GM19025 (cell line): ENCODE data around the gene PCBP4.
"Not testable (repeated sequence)": the region's sequence is repeated elsewhere in the genome, so short reads cannot be mapped to it uniquely, and the experiment has no call there.

Experiments used
- ATAC-seq: cut with Tn5 transposase; IDR thresholded peaks from one replicate; pipeline ENCODE4 v1.9.1; 2021; ENCODE audit warnings: mild to moderate bottlenecking, low read depth, moderate library complexity; ENCODE audit not compliant: unreplicated experiment

The PCBP4 gene

DNA sequence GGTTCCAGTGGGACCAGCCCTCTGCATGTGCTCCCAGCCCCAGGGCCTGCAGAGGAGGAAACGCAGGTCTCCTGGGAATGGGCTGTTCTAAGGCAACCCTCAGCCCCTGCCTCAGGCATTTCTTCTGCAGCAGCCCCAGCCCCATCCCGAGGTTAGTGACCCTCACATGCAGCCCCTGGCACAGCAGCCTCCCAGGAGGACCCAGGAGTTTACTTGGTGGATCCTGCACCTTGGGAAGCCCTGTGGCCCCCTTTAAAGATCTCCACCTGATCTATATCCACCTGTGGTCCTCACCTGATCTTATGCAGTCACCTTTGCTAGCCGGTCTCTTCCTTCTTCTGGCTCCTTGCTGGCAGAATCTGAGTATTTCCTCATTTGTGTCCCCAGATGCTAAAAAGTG lies 38.3 kb downstream of the PCBP4 start:
- ATAC-seq: not testable (repeated sequence)

DNA sequence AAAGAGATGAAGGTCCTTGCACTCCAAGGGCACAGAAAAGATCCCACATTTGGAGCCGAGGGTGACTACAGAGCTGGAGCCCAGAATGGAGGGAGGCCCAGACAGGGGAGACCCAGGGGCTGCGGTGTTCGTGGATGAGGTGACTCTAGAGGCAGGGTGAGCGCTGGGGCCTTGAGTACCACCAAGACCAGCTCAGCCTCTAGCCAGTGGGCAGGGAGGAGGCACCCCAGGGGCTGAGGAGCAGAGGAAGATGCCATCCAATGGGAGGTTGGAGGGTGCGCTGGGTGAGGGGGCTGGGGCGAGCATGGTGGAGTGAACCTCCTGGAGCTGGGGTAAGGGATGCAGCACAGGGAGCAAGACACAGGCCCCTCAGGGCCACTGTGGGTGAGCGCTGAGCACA lies 38.8 kb downstream of the PCBP4 start:
- no peak for ATAC-seq

DNA sequence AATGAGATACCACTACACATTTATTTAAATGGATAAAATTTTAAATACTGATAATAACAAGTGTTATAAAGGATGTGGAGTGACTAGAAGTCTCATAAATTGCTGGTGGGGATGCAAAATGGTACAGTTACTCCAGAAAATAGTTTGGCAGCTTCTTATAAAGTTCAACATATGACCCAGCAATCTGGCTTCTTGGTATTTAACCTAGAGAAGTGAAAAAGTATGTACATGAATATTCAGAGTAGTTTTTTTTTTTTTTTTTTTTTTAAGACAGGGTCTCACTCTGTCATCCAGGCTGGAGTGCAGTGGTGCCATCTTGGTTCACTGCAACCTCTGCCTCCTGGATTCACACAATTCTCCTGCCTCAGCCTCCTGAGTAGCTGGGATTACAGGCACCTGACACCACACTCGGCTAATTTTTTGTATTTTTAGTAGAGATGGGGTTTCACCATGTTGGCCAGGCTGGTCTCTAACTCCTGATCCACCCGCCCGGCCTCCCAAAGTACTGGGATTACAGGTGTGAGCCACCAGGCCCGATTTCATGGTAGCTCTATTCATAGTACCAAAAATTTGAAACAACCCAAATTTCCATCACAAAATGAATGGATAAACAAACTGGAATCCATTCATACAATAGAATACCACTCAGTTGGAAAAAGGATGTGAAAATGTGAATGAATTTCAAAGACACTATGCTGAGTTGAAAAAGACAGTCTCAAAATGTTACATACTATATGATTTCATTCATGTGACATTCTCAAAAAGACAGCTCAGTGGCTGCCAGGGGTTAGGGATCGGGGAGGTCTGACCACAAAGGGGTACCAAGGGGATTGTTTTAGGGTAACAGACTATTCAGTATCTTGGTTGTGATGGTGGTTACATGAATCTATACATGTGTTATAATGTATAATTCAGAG lies 39.9 kb downstream of the PCBP4 start:
- no peak for ATAC-seq

- no peak for ATAC-seq
Measured at GRCh38 chr3:51921081-51921578, 46.1 kb downstream of the PCBP4 start.

- no peak for ATAC-seq
Measured at GRCh38 chr3:51916418-51916817, 50.8 kb downstream of the PCBP4 start.

DNA sequence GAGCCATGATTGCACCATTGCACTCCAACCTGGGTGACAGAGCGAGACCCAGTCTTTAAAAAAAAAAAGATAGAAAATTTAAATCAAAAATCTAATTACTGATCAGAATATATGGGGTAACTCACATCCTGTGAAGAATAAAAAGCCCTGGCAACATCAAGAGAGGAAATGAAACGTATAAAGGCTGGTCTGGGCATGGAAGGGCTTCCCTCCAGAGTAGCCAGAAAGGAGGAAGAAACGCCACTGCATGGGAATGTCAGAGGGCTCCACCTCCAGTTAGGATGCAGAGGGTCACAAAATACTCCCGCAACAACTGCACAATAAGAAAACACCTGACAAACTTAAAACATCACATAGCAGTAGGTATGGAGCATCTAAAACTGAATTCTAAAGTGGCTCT lies 59.2 kb downstream of the PCBP4 start:
- no peak for ATAC-seq
